Measurements from ENCODE around the gene LMCD1. TPM values are rescaled to one million over a fixed set of nuclear protein-coding genes. Genes with fewer than 3 reads are reported as not detected.

LMCD1 gene
- polyA plus RNA-seq, 1 of the 3 experiments (the other 2 are of a cell fraction) = 23.6 TPM

- ChIA-PET POLR2A (no interaction called here), CTCF (interaction anchor here (1.1 kb wide), 1 partner anchor 64 kb away, joined by 3 read pairs; no protein-coding TSS in a partner anchor)
- H3K4me3 ChIP-seq (ENCODE audit: low read depth in 2 of 2, low read length in 1 of 2) = no peak overlapping the region
- peaks cover 0 to 10% of the 10 kb centered on the region in 2 experiments; a peak in 1 of 4 replicates for H3K4me1 ChIP-seq (ENCODE audit: control insufficient read depth in 1 of 2, insufficient read depth in 2 of 2, low read depth in 1 of 2, low read length in 1 of 2)
- H3K27ac ChIP-seq (ENCODE audit: low read depth in 2 of 2, low read length in 1 of 2) = no peak overlapping the region
- no peaks in the 10 kb centered on the region for H4K20me1 ChIP-seq (ENCODE audit: insufficient read depth)
- no peak for DNase-seq
- 90% methylated on average over 2 of the region's 5 CpGs for WGBS (ENCODE audit: low lambda C conversion rate)
- H3K4me2 ChIP-seq = no peak overlapping the region
- peaks cover 0 to 14% of the 10 kb centered on the region in 2 experiments for H3K36me3 ChIP-seq (replicated peaks in 1 of 2; ENCODE audit: control insufficient read depth in 1 of 2, insufficient read depth in 2 of 2, low read length in 1 of 2)
- H3K27me3 ChIP-seq (ENCODE audit: insufficient read depth) = no peaks in the 10 kb centered on the region
- no peak overlapping the region for H2AFZ ChIP-seq (ENCODE audit: low read depth)
- no peak for TF ChIP-seq EZH2phosphoT487 (IDR thresholded peaks at IDR 0.05; ENCODE audit: borderline replicate concordance, low read depth)
- H3F3A ChIP-seq (replicated peaks; ENCODE audit: insufficient read depth) = no peaks in the 10 kb centered on the region
- H3K9me3 ChIP-seq = no peaks in the 10 kb centered on the region
- no peaks in the 10 kb centered on the region for H3K79me2 ChIP-seq (ENCODE audit: insufficient read depth)
- H3K9me2 ChIP-seq = no peaks in the 10 kb centered on the region
- H3K9ac ChIP-seq = no peak overlapping the region
Measured at GRCh38 chr3:8576841-8577571, 75.4 kb downstream of the LMCD1 start.

- Histone ChIP-seq H3K9me3 (no peaks in the 10 kb centered on the region), H3K27ac (ENCODE audit: low read depth in 2 of 2, low read length in 1 of 2) (no peak overlapping the region), H4K20me1 (ENCODE audit: insufficient read depth) (no peaks in the 10 kb centered on the region), H3K9me2 (no peaks in the 10 kb centered on the region), H3K79me2 (ENCODE audit: insufficient read depth) (no peaks in the 10 kb centered on the region), H3K4me3 (ENCODE audit: low read depth in 2 of 2, low read length in 1 of 2) (no peak overlapping the region), H3F3A (replicated peaks; ENCODE audit: insufficient read depth) (no peaks in the 10 kb centered on the region), H3K4me1 (ENCODE audit: control insufficient read depth in 1 of 2, insufficient read depth in 2 of 2, low read depth in 1 of 2, low read length in 1 of 2) (peaks cover 0 to 10% of the 10 kb centered on the region in 2 experiments; a peak in 1 of 4 replicates), H2AFZ (ENCODE audit: low read depth) (no peak overlapping the region), H3K4me2 (no peak overlapping the region), H3K9ac (no peak overlapping the region), H3K36me3 (replicated peaks in 1 of 2; ENCODE audit: control insufficient read depth in 1 of 2, insufficient read depth in 2 of 2, low read length in 1 of 2) (peaks cover 0 to 6% of the 10 kb centered on the region in 2 experiments), H3K27me3 (ENCODE audit: insufficient read depth) (no peaks in the 10 kb centered on the region)
- DNase-seq = no peak
- ChIA-PET CTCF (interaction anchor here (1.0 kb wide), 1 partner anchor 121 kb away, joined by 3 read pairs; no protein-coding TSS in a partner anchor), POLR2A (interaction anchor here (0.7 kb wide), 1 partner anchor 16 kb away, joined by 4 read pairs; no protein-coding TSS in a partner anchor)
- TF ChIP-seq EZH2phosphoT487 (IDR thresholded peaks at IDR 0.05; ENCODE audit: borderline replicate concordance, low read depth) (no peak), CTCF (IDR thresholded peaks at IDR 0.05) (no peak), FOSL2 (IDR thresholded peaks at IDR 0.05; ENCODE audit: borderline replicate concordance, low read depth) (no peak), NRF1 (IDR thresholded peaks at IDR 0.05; ENCODE audit: low read depth, low read length) (no peak), EP300 (IDR thresholded peaks at IDR 0.05; ENCODE audit: borderline replicate concordance in 1 of 2, low read depth in 1 of 2, low read length in 1 of 2) (no peak), RFX5 (IDR thresholded peaks at IDR 0.05; ENCODE audit: low read length) (no peak), RXRA (IDR thresholded peaks at IDR 0.05; ENCODE audit: borderline replicate concordance, low read depth) (no peak), REST (IDR thresholded peaks at IDR 0.05; ENCODE audit: low read depth, low read length) (no peak), GABPA (IDR thresholded peaks at IDR 0.05; ENCODE audit: low read depth) (no peak), PBX3 (IDR thresholded peaks at IDR 0.05) (no peak), CHD2 (IDR thresholded peaks at IDR 0.05; ENCODE audit: low read length, partially characterized antibody) (no peak), RAD21 (IDR thresholded peaks at IDR 0.05; ENCODE audit: low read length) (no peak), TEAD4 (IDR thresholded peaks at IDR 0.05; ENCODE audit: borderline replicate concordance, insufficient read depth) (no peak), FOXJ3 (CRISPR knock-in tag; IDR thresholded peaks at IDR 0.05) (no peak), POLR2AphosphoS5 (IDR thresholded peaks at IDR 0.05; ENCODE audit: low read depth, low read length) (no peak)
- WGBS (ENCODE audit: low lambda C conversion rate) = 83% methylated on average over 4 of the region's 4 CpGs
Measured at GRCh38 chr3:8578282-8578681, 76.7 kb downstream of the LMCD1 start.
